Measurements from ENCODE around the gene SLFNL1. TPM values are rescaled to one million over a fixed set of nuclear protein-coding genes. Genes with fewer than 3 reads are reported as not detected.

Gene SLFNL1
- total RNA-seq, 1 experiment from 2014 or later, result 0.17 TPM

DNA sequence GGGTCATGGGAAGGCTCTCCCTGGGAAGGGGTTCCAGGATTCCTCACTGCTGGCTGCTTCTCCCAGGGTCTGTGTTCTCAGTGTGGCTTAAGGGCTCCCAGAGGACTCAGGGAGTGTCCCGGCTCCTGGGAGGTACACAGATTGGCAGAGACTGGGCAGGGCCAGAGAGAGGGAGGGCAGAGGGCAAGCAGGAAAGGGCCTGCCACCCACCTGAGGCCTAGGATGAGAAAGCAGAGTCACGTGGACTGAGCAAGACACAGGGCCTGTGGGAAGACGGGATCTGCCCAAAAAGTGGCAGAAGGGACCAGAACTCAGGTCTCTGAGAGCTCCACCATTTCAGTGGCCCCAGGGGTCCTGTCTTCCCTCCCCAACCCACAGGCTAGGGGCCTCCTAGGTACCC, 871 bp downstream of the SLFNL1 start:
- DNase-seq (ENCODE audit: low read depth), result no peak

DNA sequence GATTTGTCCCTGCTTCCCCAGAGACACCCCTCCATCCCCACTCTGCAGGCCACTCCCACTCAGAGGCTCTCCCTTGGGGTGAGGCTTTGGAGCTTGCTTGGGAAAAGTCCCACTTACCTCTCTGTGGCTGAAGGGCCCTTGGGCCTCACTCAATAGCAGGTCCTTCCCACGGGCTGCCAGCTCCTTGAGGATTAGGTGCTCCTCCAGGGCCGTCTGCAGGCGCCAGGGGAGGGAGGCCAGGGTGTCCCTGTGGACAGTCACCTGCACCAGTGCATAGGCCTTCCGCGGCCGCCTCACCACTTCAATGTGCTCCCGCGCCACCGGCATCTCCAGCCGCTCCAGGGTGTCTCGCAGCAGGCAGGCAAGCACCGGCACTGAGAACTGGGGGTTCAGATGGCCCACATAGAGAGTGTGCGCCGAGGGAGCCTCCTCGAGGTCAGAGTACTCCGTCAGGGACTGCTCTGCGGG, 1.4 kb downstream of the SLFNL1 start:
- DNase-seq (ENCODE audit: low read depth), result no peak

DNA sequence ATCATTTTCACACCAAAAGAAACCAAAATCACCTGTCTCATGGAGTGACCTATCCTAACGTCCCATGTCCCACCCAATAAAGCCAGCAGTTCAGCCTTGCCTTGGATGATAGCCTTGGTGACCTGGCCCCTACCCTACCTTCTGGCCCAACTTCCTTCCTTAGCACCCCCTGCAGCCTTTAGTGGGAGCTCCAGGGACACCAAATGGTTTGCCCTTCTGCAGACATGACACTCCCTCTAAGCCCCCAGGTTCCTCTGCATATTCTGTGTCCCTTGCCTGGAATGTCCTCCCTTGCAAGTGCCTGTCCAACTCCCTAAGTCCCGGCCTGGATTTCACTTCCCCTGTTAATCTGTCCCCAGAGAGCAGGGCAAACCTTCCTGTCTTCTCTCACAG, 2.2 kb downstream of the SLFNL1 start:
- DNase-seq (ENCODE audit: low read depth), result no peak

DNA sequence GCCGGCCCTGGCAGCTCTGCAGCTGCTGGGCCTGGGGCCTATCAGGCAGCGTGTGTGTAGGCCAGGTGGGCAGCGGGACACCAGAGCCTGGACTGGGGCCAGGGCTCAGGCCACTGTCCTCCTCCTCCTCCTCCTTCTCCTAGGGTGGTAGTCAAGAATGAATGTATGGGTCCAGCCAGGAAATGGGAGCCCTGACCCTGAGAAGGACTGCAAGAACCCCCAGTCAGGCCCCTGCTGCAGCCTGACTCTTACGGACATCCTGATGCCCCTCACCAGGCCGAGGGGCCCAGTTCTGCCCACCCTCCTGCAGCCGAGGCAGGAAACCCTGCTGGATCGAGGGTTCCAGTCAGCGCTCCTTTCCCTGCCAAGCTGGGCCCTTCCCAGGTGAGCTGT, 3.5 kb downstream of the SLFNL1 start:
- DNase-seq (ENCODE audit: low read depth), result no peak

DNA sequence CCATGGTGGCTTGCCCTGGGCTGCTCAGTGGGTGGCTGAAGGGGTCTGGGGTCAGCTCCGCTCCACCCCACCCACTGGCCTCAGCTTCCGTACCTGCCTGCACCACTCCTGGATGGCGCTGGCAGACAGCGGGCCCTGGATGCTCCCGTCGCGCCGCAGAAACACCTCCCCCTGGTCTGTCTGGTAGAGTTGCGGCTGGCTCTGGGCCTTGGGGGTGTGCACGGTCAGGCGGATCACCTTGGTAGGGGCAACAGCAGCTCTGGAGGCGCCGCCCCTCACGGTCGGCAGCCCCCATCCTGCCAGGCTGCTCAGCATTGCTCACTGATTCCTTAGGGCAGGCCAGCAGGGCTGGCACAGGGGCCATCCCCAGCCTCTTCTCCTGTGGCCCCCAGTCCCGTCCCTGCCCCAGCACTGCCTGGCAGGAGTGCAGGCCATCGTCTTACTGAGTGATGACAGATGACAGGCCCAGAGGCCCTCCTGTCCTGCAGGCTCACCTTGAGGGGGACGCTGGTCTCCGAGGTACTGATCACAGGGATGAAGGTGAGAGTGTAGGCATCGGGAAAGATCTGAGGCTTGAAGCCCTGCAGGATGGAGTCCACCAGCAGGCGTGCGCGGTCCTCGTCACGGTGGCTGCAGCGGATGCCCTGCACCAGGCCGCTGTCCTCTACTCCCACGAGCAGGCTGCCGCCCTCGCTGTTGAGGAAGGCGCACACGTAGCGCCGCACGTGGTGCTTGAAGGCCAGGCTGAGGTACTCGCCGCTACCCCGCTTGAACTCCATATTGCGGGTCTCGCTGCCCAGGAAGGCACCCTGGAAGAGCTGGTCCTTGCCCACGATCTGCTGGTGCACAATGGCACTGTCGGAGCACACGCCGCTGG, 4.1 kb downstream of the SLFNL1 start:
- no peak for DNase-seq (ENCODE audit: low read depth)

DNA sequence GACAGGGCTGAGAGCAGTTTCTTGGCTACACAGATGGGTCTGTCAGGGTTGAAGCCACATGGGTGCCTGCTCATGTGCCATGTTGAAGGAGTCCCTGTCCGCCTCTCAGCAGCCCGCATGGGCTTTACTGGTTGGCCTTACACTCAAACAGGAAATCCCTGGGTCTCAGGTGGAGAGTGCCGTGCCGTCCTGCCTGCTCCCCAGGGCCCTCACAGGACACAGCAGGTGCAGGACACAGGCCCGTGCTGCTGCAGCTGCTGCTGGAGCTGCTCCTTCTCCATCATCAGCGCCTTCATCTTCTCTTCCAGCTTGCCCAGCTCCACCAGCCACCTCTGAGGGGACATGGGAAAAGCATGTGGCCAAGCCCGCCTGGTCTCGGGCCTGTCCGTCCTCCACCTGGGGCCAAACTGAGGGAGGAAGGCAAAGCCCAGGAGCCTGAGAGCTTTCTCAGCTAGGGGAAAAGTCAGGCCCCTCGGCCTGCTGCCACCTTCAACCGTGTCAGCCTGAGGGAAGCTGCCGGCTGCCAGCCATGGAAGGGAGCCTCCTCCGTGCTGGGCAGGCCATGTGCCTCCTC, 5.5 kb downstream of the SLFNL1 start:
- DNase-seq (ENCODE audit: low read depth), result no peak

DNA sequence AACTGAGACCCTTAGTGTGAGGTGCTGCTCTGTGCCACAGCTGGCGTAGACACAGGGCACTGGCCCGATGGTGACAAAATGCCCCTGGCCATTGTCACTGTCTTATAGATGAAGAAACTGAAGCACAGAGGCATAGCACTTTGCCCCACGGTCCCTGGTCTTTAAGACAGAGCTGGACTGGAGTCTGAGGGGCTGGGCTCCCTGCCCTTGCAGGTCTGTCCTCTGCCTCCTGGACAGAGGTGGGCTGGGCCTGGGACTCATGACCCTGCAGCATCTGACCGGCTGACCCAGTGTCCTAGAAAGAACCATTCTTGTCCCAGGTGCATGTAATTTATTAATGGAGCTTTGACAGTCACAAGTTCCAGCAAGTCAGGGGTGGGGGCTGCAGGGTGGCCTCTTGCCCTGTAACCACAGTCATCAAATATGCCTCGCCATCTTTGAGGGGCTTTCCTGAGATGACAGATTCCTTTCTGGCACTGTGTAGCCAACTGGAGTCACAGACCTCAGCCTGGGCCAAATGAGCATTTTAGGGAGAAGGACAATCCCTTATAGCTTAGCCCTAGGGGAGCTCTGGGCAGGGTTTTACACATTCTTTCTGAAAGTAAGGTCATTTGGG, 6.1 kb downstream of the SLFNL1 start:
- DNase-seq (ENCODE audit: low read depth), result no peak

DNA sequence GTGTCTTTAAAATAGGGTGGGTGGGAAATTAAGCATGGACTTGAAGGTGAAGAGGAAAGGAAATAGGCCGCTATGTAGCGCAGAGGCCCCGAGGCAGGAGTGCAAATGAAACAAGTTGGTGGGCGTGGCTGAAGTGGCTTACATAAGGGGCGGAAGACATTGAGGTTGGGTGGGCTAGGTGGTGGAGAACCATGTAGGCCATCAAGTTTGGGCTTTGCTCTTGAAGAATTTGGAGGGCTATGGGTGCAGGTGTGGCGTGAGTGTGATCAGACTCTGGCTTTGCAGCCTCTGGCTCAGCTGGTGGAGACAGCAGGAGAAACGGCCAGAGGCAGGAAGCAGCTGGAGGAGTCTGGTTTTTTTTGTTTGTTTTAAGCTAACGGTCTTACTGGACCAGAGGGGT, 6.7 kb downstream of the SLFNL1 start:
- no peak for DNase-seq (ENCODE audit: low read depth)

DNA sequence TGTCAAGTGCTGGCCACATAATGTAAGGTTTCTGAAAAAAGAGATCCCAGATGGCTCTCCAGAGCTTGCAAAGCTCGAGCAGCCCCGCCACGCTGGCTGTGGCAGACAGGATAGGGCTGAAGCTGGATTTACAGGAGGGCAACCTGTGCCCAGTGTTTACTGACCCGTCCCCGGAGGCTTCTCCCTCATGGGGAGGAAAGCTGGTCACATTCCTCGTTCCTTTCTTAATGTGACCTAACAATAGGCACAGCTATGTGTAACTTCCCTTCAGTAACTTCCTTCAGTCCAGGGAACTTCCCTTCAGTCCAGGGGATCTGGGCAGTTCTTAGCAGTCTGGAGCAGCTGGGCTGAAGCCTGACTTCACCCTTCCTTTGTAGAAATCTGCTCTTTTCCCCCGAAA, 7.7 kb downstream of the SLFNL1 start:
- DNase-seq (ENCODE audit: low read depth), result no peak

DNA sequence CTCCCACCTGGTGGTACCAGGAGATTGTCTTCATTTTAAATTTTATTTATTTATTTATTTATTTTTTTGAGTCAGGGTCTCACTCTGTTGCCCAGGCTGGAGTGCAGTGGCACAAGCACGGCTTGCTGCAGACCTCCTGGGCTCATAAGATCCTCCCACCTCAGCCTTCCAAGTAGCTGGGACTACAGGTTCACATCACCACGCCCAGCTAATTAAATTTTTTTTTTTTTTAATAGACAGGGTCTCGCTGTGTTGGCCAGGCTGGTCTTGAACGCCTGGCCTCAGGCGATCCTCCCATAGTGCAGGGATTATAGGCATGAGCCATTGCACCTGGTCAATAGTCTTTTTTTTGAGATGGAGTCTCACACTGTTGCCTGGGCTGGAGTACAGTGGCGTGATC, 8.5 kb downstream of the SLFNL1 start:
- DNase-seq (ENCODE audit: low read depth), result no peak

DNA sequence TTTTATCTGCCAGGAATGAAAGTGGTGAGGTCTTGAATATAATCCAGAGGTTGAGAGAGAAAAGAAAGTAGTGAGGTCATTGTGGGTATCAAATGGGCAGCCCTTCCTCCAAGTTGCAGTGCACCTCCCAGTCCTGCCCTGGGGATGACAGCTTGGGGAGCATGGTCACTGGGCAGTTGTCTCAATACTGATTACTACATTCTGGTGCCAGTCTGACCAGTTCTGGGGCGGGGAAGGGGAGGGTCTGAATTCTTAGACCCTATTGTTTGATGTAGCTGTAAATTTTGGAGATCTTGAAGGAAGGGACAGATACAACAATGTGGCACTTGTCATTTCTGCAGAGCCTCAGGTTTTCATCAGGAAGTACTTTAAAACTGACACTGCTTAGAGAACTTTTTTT, 11.2 kb downstream of the SLFNL1 start:
- DNase-seq (ENCODE audit: low read depth), result no peak

DNA sequence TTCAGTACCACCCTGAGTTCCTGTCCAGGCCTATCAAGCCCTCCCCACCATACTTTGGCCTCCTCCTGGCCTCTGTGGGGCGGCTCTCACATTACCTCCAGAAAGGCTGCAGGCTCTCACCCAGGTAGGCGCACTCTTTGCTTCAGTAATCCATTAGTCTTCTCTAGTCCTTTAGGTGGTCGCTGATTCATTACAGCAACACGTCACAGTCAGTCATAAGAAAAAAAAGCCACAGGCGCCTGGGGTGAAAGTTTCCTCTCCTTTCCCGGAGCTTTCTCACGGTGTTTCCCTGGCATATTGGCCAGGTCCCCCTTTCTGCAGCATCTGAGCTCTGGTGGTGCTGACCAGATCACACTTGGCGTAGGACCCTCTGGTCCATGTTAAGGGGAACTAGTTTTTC, 12.1 kb downstream of the SLFNL1 start:
- DNase-seq (ENCODE audit: low read depth), result no peak

DNA sequence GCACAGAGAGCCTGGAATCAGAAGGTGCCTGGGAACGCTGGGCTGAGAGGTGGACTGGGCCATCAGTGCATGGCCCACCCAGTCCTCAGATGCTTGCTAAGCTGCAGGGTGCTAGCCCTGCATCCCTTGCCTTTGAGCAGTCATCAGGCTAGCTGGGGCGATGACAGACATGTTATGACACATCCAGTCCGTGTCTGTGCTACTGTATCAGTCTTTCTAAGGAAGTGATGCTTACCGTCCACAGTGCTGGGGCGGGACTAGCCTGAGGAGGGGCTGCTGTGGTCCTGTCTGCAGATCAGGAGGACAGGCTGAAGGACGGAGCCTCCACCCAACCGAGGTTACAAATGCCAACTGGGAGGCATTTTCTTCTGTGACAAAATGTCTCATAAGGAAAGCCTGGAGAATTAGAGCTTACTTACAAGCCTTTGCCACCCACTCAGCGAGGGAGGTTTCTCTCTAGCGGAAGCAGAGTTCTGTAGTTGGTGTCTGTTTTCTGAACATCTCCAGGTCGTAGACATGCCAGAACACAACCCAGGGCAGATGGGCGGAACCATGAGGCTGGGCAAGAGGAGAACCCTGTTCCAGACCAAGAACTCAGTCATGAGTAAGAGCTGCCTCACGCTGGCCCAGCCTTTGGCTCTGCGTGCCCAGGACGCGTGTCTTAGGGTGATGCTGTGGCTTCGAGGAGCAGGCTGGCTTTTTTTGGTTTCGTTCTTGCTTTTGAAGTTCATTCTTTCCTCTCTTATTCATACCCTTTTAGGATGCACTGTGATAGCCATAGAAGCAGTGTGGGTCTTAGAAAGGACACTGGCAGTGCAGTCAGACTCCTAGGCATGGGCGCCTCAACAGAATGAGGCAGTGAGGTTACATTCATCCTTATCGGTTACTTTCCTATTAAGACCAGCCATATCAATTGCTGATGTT, 14.3 kb downstream of the SLFNL1 start:
- peak; percentile 14 for DNase-seq (ENCODE audit: low read depth)

DNA sequence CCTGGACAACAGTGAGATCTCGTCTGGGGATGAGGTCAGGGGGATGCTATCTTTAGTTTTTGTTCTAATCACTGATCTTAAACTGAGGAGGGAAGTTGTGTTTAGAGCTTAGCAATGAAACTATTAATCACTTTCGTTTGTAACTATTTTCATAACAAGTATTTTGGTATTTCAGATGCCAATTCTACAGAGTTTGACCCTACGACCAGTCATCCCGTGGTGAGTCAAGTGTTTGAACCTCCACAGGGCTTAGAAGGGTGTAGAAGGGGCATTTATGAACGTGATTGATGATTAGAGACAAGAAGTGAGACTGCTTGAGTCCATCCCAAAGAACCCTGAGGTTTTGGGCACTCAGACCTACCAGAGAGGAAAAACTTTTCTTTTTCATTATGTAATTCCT, 15.6 kb downstream of the SLFNL1 start:
- DNase-seq (ENCODE audit: low read depth), result no peak

DNA sequence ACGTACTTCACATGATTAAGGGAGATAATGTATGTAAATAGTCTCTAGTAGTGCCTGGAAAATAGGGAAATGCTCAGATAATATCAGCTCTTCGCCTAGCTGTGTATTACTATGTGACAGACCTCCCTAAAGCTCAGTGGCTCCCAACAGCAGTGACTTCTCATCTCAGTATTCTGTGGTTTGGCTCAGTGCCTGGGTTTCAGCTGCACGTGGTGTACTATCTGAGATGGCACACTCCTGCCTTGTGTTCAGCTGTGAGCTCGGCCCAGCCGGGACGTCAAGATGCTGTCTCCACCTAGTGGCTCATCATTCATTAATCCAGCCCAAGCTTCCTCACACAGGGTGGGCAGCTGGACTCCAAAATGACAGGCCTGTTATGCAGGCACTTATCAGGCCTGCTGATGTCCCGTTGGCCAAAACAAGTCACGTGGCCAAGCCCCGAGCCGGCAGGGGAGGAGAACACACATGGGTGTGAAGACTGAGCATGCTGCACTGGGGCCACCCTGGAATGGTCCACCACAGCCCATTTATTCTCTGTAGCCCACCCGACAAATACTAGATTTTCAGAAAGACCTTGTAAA, 17.8 kb downstream of the SLFNL1 start:
- DNase-seq (ENCODE audit: low read depth), result peak; percentile 100

DNA sequence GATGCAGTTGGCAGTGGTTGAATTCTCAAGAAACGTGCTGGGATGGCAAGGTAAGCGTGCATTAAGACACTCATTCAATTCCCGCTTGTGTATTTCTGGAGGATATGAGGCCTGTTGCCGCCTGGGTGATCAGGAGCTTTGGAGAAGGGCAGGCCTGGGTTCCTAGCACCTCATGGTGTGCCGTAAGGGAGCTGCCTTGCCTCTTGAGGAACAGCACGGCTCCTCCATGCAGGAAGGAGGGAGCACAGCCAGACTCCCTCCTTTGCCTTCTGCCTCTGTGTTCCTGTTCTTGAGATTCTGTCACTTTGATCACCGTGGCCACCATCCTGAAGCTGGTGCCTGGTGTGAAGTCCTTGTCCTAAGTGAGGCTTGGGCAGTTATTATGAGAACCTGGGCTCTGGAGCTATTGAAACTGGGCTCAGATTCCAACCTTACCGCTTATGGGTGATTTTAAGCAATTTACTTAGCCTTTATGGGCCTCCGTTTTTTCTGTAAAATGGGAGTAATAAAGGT, 18.3 kb downstream of the SLFNL1 start:
- DNase-seq (ENCODE audit: low read depth), result no peak

DNA sequence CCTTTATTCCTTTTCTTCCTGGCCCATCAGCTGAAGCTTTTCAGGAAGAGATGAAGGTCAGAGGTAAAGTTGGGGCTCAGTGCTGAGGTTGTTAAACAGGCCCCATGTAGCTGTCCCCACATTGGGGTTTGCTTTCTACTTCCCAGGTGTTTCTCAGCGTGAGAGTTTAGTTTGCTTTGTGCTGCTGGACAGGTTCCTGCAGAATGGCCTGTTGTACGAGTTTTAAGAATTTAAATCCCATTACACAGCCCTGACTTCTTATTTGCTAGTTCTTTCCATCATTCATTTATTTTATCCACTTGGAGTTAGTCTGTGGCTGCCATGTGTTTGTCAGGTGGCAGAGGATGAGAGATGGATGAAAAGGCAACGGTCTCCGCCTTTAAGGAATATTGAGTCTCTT, 22.9 kb downstream of the SLFNL1 start:
- no peak for DNase-seq (ENCODE audit: low read depth)

DNA sequence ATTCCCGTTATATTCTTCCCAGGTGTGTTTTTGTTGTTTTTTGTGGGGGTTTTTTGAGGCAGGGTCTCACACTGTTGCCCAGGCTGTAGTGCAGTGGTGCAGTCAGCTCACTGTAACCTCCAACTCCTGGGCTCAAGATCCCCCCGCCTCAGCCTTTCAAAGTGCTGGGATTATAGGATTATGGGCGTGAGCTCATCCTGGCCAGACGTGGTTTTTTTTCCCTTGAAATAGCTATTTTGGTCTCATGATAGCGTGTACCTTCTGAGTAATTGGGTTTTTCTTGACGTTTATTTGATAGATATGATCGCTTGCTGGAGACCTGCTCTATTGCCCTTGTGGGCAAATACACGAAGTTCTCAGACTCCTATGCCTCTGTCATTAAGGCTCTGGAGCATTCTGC, 24.4 kb downstream of the SLFNL1 start:
- no peak for DNase-seq (ENCODE audit: low read depth)

DNA sequence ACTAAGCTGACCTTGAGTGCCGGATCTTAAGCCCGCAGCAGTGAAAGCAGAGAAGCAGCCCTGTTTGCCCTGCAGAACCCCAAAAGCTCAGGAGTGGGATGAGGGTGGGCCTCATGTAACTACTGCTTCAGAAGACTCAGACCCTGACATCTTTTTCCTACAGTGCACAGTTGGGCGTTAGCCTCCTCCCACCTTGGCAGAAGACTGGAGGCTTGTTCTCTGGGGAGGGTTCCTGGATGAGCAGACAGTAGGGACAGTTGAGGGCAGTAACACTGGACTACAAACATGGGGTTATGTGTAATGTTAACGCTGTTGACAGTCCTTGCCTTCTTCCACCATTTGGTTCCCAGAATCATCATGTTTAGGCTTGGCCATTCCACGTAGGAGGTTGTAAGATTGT, 32.5 kb downstream of the SLFNL1 start:
- DNase-seq (ENCODE audit: low read depth), result no peak

DNA sequence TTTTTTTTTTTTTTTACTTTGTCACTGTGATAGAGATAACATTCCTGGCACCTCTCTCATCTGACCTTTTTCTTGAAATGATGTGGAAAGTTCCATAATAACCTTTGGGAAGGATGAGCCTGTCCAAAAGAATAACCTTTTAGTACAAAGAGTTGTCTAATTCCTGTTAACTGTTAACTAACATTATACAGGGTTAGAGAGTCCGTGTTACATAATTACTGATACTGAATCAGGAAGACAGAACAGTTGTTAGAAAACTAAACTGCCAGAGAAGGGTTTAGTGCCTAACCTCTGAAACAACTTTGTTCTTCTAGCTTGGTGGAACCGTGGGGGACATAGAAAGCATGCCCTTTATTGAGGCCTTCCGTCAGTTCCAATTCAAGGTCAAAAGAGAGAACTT, 33.2 kb downstream of the SLFNL1 start:
- DNase-seq (ENCODE audit: low read depth), result no peak

Measured in LHCN-M2 (cell line).